Activated CD8-positive, alpha-beta T cell treated with anti-CD3 and anti-CD28 coated beads, Interleukin-2, amount 10 ng/mL, durations not matched to agents 7 days and 5 days (primary cell): ENCODE data around the gene CADM2. TPM values are rescaled to one million over a fixed set of nuclear protein-coding genes. Genes with fewer than 3 reads are reported as not detected.

Source experiments
- ATAC-seq: fragments of 150-1000 bp; cut with Tn5 transposase; one replicate; pipeline ENCODE4 v1.10.0; 2021; ENCODE audit warnings: moderate library complexity
- CTCF ChIA-PET: fragments of 350-600 bp; sonication (Branson Sonifier 250); formaldehyde crosslinking; loops from one replicate; lab custom pipeline; 2021; ENCODE audit warnings: antibody characterized with exemption; lab: Charles Lee
- POLR2A ChIA-PET: fragments of 350-600 bp; sonication (Branson Sonifier 250); formaldehyde crosslinking; loops from one replicate; lab custom pipeline; 2021; ENCODE audit warnings: antibody characterized with exemption; lab: Charles Lee
- DNase-seq: peaks from one replicate; pipeline ENCODE4 v3.0.0-alpha.2; 2020
- H3K27ac Mint-ChIP-seq: one replicate; pipeline ENCODE4 v1.8.0; 2021; ENCODE audit warnings: mild to moderate bottlenecking, mixed read lengths
- H3K27me3 Mint-ChIP-seq: one replicate; pipeline ENCODE4 v1.8.0; 2021; ENCODE audit warnings: low read depth, mixed read lengths
- H3K36me3 Mint-ChIP-seq: one replicate; pipeline ENCODE4 v1.8.0; 2021; ENCODE audit warnings: low read depth, mixed read lengths
- H3K4me1 Mint-ChIP-seq: one replicate; pipeline ENCODE4 v1.8.0; 2021; ENCODE audit warnings: low read depth, mixed read lengths
- H3K4me3 Mint-ChIP-seq: one replicate; pipeline ENCODE4 v1.8.0; 2021; ENCODE audit warnings: mild to moderate bottlenecking, mixed read lengths
- H3K9me3 Mint-ChIP-seq: one replicate; pipeline ENCODE4 v1.8.0; 2022; ENCODE audit warnings: mixed read lengths; ENCODE audit not compliant: insufficient read depth
- total RNA-seq, 2 experiments: library from RNA; stranded (reverse); gene quantifications; one replicate each; pipeline ENCODE4 v1.2.3, GENCODE V29; 2021

Gene CADM2
- total RNA-seq, 2 experiments from 2014 or later: 0.21 to 0.29 TPM

DNA sequence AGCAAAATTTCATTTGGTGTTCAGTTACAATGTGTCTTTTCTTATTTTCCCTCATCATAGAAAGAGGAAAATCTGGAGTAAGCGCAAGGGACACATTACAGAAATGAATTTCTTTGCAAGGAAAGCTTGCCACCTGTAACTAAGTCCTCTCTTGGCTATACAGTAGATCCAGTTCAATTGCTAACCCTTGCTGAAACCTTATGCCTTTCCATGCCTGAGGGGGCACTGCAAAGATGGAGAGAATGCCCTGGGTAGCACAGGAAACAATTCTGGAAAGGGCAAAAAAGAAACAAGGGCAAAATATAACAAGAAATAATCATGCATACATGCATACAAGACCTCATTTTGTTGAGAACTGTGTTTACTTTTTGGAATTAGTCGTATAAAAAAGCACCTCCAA lies 4.3 kb downstream of the CADM2 start:
- no peak overlapping the region for H3K27ac Mint-ChIP-seq
- ATAC-seq: no peak
- no peak for DNase-seq
- no peak overlapping the region for H3K4me3 Mint-ChIP-seq
- H3K27me3 Mint-ChIP-seq: peaks cover 27% of the 10 kb centered on the region
- ChIA-PET POLR2A (no interaction called here), CTCF (no interaction called here)
- H3K9me3 Mint-ChIP-seq: no peaks in the 10 kb centered on the region
- H3K4me1 Mint-ChIP-seq: peaks cover 11% of the 10 kb centered on the region
- H3K36me3 Mint-ChIP-seq: no peaks in the 10 kb centered on the region

DNA sequence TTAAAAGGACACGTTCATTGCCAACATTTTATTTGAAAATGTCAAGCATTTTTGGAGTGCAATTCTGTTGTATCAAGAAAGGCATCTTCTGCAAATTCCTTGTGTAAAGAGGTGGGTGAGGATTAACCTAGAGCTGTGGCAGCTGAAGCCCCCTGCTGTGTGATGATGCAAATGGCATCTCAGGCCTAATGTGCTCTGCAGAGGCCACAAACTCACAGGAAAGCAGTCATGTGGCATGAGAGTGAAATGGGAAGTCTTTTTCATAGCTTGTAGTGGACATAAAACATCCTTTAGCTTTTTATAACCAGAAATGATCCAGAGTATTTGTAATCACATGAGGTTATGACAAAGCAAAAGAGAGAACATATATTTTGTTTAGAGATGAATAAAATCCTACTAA lies 6.4 kb downstream of the CADM2 start:
- ATAC-seq (no peak), DNase-seq (no peak)
- POLR2A ChIA-PET: no interaction called here
- H3K4me3 Mint-ChIP-seq: no peak overlapping the region
- H3K27me3 Mint-ChIP-seq: peaks cover 14% of the 10 kb centered on the region
- no peak overlapping the region for H3K27ac Mint-ChIP-seq
- CTCF ChIA-PET: no interaction called here
- no peaks in the 10 kb centered on the region for H3K9me3 Mint-ChIP-seq
- H3K36me3 Mint-ChIP-seq: no peaks in the 10 kb centered on the region
- H3K4me1 Mint-ChIP-seq: no peaks in the 10 kb centered on the region

- Mint-ChIP-seq H3K4me1 (no peaks in the 10 kb centered on the region), H3K9me3 (no peaks in the 10 kb centered on the region), H3K36me3 (no peaks in the 10 kb centered on the region), H3K4me3 (no peak overlapping the region), H3K27ac (no peak overlapping the region), H3K27me3 (no peaks in the 10 kb centered on the region)
- ATAC-seq (no peak), DNase-seq (no peak)
- ChIA-PET CTCF (no interaction called here), POLR2A (no interaction called here)
Measured at GRCh38 chr3:84967767-84968581, 9.2 kb downstream of the CADM2 start.

- no peaks in the 10 kb centered on the region for H3K4me1 Mint-ChIP-seq
- ATAC-seq: no peak
- H3K36me3 Mint-ChIP-seq: no peaks in the 10 kb centered on the region
- CTCF ChIA-PET: no interaction called here
- POLR2A ChIA-PET: no interaction called here
- no peaks in the 10 kb centered on the region for H3K27me3 Mint-ChIP-seq
- no peak overlapping the region for H3K27ac Mint-ChIP-seq
- H3K4me3 Mint-ChIP-seq: no peak overlapping the region
- DNase-seq: no peak
- H3K9me3 Mint-ChIP-seq: no peaks in the 10 kb centered on the region
Measured at GRCh38 chr3:84968701-84969235, 10.0 kb downstream of the CADM2 start.

DNA sequence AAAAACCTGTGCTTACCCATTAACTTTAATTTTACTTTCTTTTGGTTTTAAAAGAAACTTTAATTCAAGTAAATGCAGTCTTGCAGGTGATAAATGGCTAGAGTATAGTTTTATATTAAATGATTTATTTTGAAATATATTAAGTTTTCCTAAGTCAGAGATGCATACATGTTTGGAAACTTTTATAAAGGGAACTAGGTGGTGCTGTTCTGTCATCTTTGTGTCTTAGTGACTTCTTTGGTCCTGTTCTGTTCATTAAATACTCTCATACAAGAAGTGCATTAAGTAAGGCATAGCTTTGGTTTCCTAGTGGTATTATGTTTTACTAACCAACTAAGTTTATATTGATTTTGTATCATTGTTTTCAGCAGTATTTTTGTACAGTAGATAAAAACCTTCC lies 15.6 kb downstream of the CADM2 start:
- ATAC-seq (no peak), DNase-seq (no peak)
- POLR2A ChIA-PET: no interaction called here
- H3K9me3 Mint-ChIP-seq: no peaks in the 10 kb centered on the region
- no peaks in the 10 kb centered on the region for H3K4me1 Mint-ChIP-seq
- CTCF ChIA-PET: no interaction called here
- H3K27ac Mint-ChIP-seq: no peak overlapping the region
- H3K27me3 Mint-ChIP-seq: no peaks in the 10 kb centered on the region
- H3K4me3 Mint-ChIP-seq: no peak overlapping the region
- no peaks in the 10 kb centered on the region for H3K36me3 Mint-ChIP-seq

DNA sequence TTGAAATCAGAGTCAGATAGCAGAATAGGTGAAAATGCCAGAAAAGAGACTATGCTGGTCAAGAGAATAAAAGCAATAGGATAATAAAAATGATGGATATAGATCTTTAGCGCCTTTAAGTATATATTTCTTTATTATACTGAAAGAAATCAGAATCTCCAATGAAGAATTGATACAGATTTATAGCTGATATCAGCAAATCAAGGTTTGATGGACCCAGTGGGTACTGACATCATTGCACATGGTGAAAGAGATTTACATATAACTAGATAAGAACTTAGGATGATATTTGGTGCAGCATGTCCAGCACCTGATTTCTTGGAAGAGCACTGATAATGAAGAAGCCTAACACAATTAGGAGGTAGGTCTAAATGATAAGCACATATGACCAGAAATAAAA lies 18.2 kb downstream of the CADM2 start:
- H3K27ac Mint-ChIP-seq: no peak overlapping the region
- CTCF ChIA-PET: no interaction called here
- H3K36me3 Mint-ChIP-seq: no peaks in the 10 kb centered on the region
- no peaks in the 10 kb centered on the region for H3K9me3 Mint-ChIP-seq
- DNase-seq: no peak
- H3K27me3 Mint-ChIP-seq: no peaks in the 10 kb centered on the region
- no peaks in the 10 kb centered on the region for H3K4me1 Mint-ChIP-seq
- H3K4me3 Mint-ChIP-seq: no peak overlapping the region
- POLR2A ChIA-PET: no interaction called here
- ATAC-seq: no peak

DNA sequence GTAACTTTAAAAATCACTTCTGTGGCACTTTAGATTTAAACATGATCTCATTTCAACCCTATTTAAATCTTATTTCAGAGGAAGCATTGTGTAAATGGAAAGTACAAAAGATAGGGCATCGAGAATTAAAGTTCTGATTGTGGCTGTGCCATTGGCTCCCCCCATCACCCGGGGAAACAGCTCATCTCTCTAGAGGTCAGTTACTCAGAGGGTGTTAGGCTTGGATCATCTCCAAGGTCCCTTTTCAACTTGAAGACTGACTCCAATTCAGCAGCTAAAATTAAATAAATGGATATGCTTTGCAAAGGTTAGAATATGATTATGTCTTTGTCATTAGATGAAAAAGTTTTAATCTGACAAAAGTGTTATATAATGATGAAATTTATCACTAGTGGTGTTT lies 20.1 kb downstream of the CADM2 start:
- no peaks in the 10 kb centered on the region for H3K36me3 Mint-ChIP-seq
- H3K27ac Mint-ChIP-seq: no peak overlapping the region
- no peaks in the 10 kb centered on the region for H3K4me1 Mint-ChIP-seq
- ChIA-PET CTCF (no interaction called here), POLR2A (no interaction called here)
- ATAC-seq (no peak), DNase-seq (no peak)
- H3K4me3 Mint-ChIP-seq: no peak overlapping the region
- H3K9me3 Mint-ChIP-seq: no peaks in the 10 kb centered on the region
- H3K27me3 Mint-ChIP-seq: no peaks in the 10 kb centered on the region

- no peaks in the 10 kb centered on the region for H3K36me3 Mint-ChIP-seq
- POLR2A ChIA-PET: no interaction called here
Measured at GRCh38 chr3:84980011-84980410, 21.2 kb downstream of the CADM2 start.

GRCh38 chr3:84980456-84980855 lies 21.7 kb downstream of the CADM2 start:
- POLR2A ChIA-PET: no interaction called here

More at GRCh38 chr3:84980011-84980410, 21.2 kb downstream of the CADM2 start:
- Mint-ChIP-seq H3K9me3 (no peaks in the 10 kb centered on the region), H3K4me1 (no peaks in the 10 kb centered on the region), H3K4me3 (no peak overlapping the region), H3K27ac (no peak overlapping the region), H3K27me3 (no peaks in the 10 kb centered on the region)
- DNase-seq: no peak
- ATAC-seq: no peak
- CTCF ChIA-PET: no interaction called here

GRCh38 chr3:84983490-84983889 lies 24.7 kb downstream of the CADM2 start:
- POLR2A ChIA-PET: no interaction called here
- Mint-ChIP-seq H3K27ac (no peak overlapping the region), H3K36me3 (no peaks in the 10 kb centered on the region), H3K27me3 (no peaks in the 10 kb centered on the region), H3K4me3 (no peak overlapping the region), H3K9me3 (peaks cover 4% of the 10 kb centered on the region), H3K4me1 (no peaks in the 10 kb centered on the region)
- ATAC-seq (no peak), DNase-seq (no peak)
- CTCF ChIA-PET: no interaction called here

More at GRCh38 chr3:84980456-84980855, 21.7 kb downstream of the CADM2 start:
- ATAC-seq (no peak), DNase-seq (no peak)
- CTCF ChIA-PET: no interaction called here
- H3K27me3 Mint-ChIP-seq: no peaks in the 10 kb centered on the region
- H3K4me1 Mint-ChIP-seq: no peaks in the 10 kb centered on the region
- no peak overlapping the region for H3K4me3 Mint-ChIP-seq
- H3K27ac Mint-ChIP-seq: no peak overlapping the region
- H3K36me3 Mint-ChIP-seq: no peaks in the 10 kb centered on the region
- H3K9me3 Mint-ChIP-seq: no peaks in the 10 kb centered on the region

DNA sequence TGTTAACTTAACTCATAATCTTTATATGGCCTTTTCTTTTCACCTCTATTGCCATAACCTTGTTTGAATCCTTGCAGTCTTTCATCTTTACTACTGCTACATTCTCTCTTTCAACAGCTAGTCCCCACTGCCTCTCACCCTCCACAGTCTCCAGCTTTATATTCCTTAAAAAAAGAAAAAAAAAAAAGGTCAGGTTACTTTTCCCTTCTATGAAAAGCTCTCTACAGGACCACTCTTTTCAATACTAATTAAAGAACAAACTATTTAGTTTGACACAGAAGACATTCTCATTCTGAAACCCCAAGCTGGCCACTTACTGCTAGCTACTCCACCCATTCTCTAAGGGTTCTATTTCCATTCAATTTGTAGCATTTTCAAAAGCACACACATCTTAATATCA lies 25.6 kb downstream of the CADM2 start:
- Mint-ChIP-seq H3K27me3 (no peaks in the 10 kb centered on the region), H3K4me1 (no peaks in the 10 kb centered on the region), H3K27ac (no peak overlapping the region), H3K4me3 (no peak overlapping the region), H3K36me3 (no peaks in the 10 kb centered on the region), H3K9me3 (peaks cover 4% of the 10 kb centered on the region)
- ATAC-seq (no peak), DNase-seq (no peak)
- ChIA-PET CTCF (no interaction called here), POLR2A (no interaction called here)

GRCh38 chr3:84985795-84986194 lies 27.0 kb downstream of the CADM2 start:
- ChIA-PET POLR2A (no interaction called here), CTCF (no interaction called here)
- H3K27ac Mint-ChIP-seq: no peak overlapping the region
- no peaks in the 10 kb centered on the region for H3K27me3 Mint-ChIP-seq
- H3K9me3 Mint-ChIP-seq: peaks cover 4% of the 10 kb centered on the region
- H3K4me1 Mint-ChIP-seq: no peaks in the 10 kb centered on the region
- DNase-seq (no peak), ATAC-seq (no peak)
- no peaks in the 10 kb centered on the region for H3K36me3 Mint-ChIP-seq
- H3K4me3 Mint-ChIP-seq: no peak overlapping the region
